OCI-M1 (cell line): ENCODE measurements around the gene ARMC6.
A peak's percentile ranks its signal among the peaks of the same experiment; 100 is the strongest.

ENCODE experiments used
- DNase-seq: peaks from one replicate; lab custom pipeline; 2025; lab: John Stamatoyannopoulos, UW

The ARMC6 gene

GRCh38 chr19:19054315-19054938 is 21.0 kb downstream of the ARMC6 start:
- DNase-seq = no peak

GRCh38 chr19:19054939-19055440 is 21.6 kb downstream of the ARMC6 start:
- DNase-seq = no peak

GRCh38 chr19:19055701-19056100 is 22.3 kb downstream of the ARMC6 start:
- DNase-seq = no peak

GRCh38 chr19:19056636-19057275 is 23.4 kb downstream of the ARMC6 start:
- no peak for DNase-seq

- DNase-seq = no peak
Observed at GRCh38 chr19:19057317-19057716, 23.9 kb downstream of the ARMC6 start.

- DNase-seq = no peak
Observed at GRCh38 chr19:19057720-19058119, 24.3 kb downstream of the ARMC6 start.

GRCh38 chr19:19059018-19059836 is 25.8 kb downstream of the ARMC6 start:
- no peak for DNase-seq

GRCh38 chr19:19059837-19060611 is 26.6 kb downstream of the ARMC6 start:
- DNase-seq = peak; percentile 60

GRCh38 chr19:19061506-19061905 is 28.1 kb downstream of the ARMC6 start:
- no peak for DNase-seq

GRCh38 chr19:19062454-19063182 is 29.2 kb downstream of the ARMC6 start:
- DNase-seq = peak; percentile 60

- DNase-seq = peak; percentile 99
Observed at GRCh38 chr19:19063183-19064097, 30.0 kb downstream of the ARMC6 start, which contains the start of gene SLC25A42. SLC25A42 (plus strand) TSS chr19:19063994; CDS start chr19:19096125, 32,131 bp downstream.

GRCh38 chr19:19064098-19064722 is 30.8 kb downstream of the ARMC6 start:
- no peak for DNase-seq

- DNase-seq = peak; percentile 24
Observed at GRCh38 chr19:19064811-19065745, 31.7 kb downstream of the ARMC6 start.

- DNase-seq = no peak
Observed at GRCh38 chr19:19067276-19068072, 34.1 kb downstream of the ARMC6 start.

GRCh38 chr19:19068659-19069654 is 35.6 kb downstream of the ARMC6 start:
- no peak for DNase-seq

- no peak for DNase-seq
Observed at GRCh38 chr19:19071897-19072296, 38.5 kb downstream of the ARMC6 start.
